Osteocyte (in vitro differentiated cells): ENCODE data around the gene DDX49. TPM values are rescaled to one million over a fixed set of nuclear protein-coding genes. Genes with fewer than 3 reads are reported as not detected.
"Not testable (repeated sequence)": the region's sequence is repeated elsewhere in the genome, so short reads cannot be mapped to it uniquely, and the experiment has no call there.

Source experiments
- DNase-seq: peaks from one replicate; pipeline ENCODE4 v3.0.0; 2021; ENCODE audit warnings: mixed read lengths; ENCODE audit not compliant: unreplicated experiment; ENCODE audit errors: extremely low spot score
- H3K27ac Mint-ChIP-seq: one replicate; pipeline ENCODE4 v1.8.0; 2021; ENCODE audit warnings: mild to moderate bottlenecking, mixed read lengths; ENCODE audit not compliant: unreplicated experiment
- H3K27me3 Mint-ChIP-seq: one replicate; pipeline ENCODE4 v1.8.0; 2021; ENCODE audit warnings: mixed read lengths; ENCODE audit not compliant: unreplicated experiment
- H3K36me3 Mint-ChIP-seq: one replicate; pipeline ENCODE4 v1.8.0; 2021; ENCODE audit warnings: mixed read lengths; ENCODE audit not compliant: unreplicated experiment
- H3K4me1 Mint-ChIP-seq: one replicate; pipeline ENCODE4 v1.8.0; 2021; ENCODE audit warnings: mixed read lengths; ENCODE audit not compliant: unreplicated experiment
- H3K4me3 Mint-ChIP-seq: one replicate; pipeline ENCODE4 v1.8.0; 2021; ENCODE audit warnings: mild to moderate bottlenecking, moderate library complexity, mixed read lengths; ENCODE audit not compliant: unreplicated experiment
- H3K9me3 Mint-ChIP-seq: one replicate; pipeline ENCODE4 v1.8.0; 2021; ENCODE audit warnings: mixed read lengths; ENCODE audit not compliant: unreplicated experiment
- CTCF ChIP-seq: fragments of 200-600 bp; sonication (generic); IDR thresholded peaks from 2 replicates; pipeline ENCODE4 v1.5.0; 2021; ENCODE audit warnings: antibody characterized with exemption, mild to moderate bottlenecking, moderate library complexity
- total RNA-seq: library from RNA; stranded (reverse); gene quantifications from 2 replicates; pipeline ENCODE4 v1.2.1, GENCODE V29; 2021

The DDX49 gene
- total RNA-seq, 1 donor from 2014 or later, result 59.7 TPM

GRCh38 chr19:18915639-18916038 lies 3.9 kb upstream of the DDX49 start:
- Mint-ChIP-seq H3K27me3 (no peaks in the 10 kb centered on the region), H3K4me3 (no peak overlapping the region), H3K27ac (no peak overlapping the region), H3K4me1 (peaks cover 30% of the 10 kb centered on the region), H3K9me3 (no peaks in the 10 kb centered on the region), H3K36me3 (peaks cover 6% of the 10 kb centered on the region)
- DNase-seq, result no peak
- peak; percentile 31 for TF ChIP-seq CTCF

- Mint-ChIP-seq H3K4me1 (peaks cover 38% of the 10 kb centered on the region), H3K27ac (peak overlapping the region; percentile 44), H3K4me3 (peak overlapping the region; percentile 92)
- H3K36me3 Mint-ChIP-seq, H3K9me3 Mint-ChIP-seq, H3K27me3 Mint-ChIP-seq, DNase-seq: not testable (repeated sequence)
These were observed 1.9 kb upstream of the DDX49 start for GRCh38 chr19:18917593-18917992.

GRCh38 chr19:18919900-18920214 lies 342 bp downstream of the DDX49 start:
- H3K9me3 Mint-ChIP-seq, result no peaks in the 10 kb centered on the region
- peak overlapping the region; percentile 84 for H3K27ac Mint-ChIP-seq
- DNase-seq, result no peak
- no peak for TF ChIP-seq CTCF
- peaks cover 8% of the 10 kb centered on the region for H3K36me3 Mint-ChIP-seq
- H3K27me3 Mint-ChIP-seq, result no peaks in the 10 kb centered on the region
- peaks cover 38% of the 10 kb centered on the region for H3K4me1 Mint-ChIP-seq
- H3K4me3 Mint-ChIP-seq, result peak overlapping the region; percentile 92

- Mint-ChIP-seq H3K36me3 (peaks cover 8% of the 10 kb centered on the region), H3K27me3 (no peaks in the 10 kb centered on the region), H3K27ac (peak overlapping the region; percentile 84), H3K4me3 (peak overlapping the region; percentile 92), H3K4me1 (peaks cover 38% of the 10 kb centered on the region), H3K9me3 (no peaks in the 10 kb centered on the region)
- no peak for TF ChIP-seq CTCF
- no peak for DNase-seq
These were observed 885 bp downstream of the DDX49 start for GRCh38 chr19:18920400-18920799.

- peaks cover 8% of the 10 kb centered on the region for H3K36me3 Mint-ChIP-seq
- peaks cover 36% of the 10 kb centered on the region for H3K4me1 Mint-ChIP-seq
These were observed 2.1 kb downstream of the DDX49 start for GRCh38 chr19:18921593-18921992.

More at GRCh38 chr19:18921593-18921992, 2.1 kb downstream of the DDX49 start:
- Mint-ChIP-seq H3K27me3 (no peaks in the 10 kb centered on the region), H3K9me3 (no peaks in the 10 kb centered on the region), H3K27ac (no peak overlapping the region), H3K4me3 (peak overlapping the region; percentile 8)
- no peak for DNase-seq
- TF ChIP-seq CTCF, result no peak
